ENCODE data around the gene CFDP1.

CFDP1 gene

DNA sequence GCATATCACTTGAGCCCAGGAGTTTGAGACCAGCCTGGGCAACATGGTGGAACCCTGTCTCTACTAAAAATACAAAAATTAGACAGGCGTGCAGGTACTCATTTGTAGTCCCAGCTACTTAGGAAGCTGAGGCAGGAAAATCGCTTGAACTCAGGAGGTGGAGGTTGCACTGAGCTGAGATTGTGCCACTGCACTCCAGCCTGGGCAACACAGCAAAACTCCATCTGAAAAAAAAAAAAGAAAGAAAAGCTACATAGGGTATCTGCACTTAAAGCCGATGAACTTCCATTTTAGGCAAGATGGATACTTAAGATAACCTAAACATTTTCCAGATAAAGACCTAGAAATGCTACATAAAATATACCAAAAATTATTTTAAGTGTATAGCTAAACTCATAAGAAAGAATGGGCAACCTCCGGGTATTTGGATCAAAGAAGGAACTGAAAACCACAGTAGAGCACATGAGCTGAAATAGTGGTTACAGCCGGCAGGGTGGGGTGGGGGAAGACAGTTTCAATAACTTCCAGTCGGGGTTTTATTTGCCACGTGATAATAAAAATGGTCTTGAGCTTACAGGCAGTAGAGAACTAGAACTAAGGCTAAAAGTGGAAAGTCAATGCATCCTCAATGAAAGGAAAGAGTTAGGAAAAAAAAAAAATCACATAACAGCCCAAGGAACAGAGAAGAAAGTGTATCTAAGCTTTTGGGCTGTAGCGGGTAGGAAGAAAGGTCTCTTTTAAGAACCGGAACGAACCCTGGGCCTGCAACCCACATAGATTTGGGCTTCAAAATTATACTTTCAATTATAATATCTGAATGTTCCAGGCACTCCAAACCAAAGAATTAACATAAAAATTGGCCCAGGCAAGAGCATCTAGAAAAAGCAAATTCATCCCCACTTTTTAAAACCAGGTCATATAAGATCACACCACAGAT is 53.1 kb downstream of the CFDP1 start:
- intact Hi-C loops (cut with DNase I), result loop anchor here (10.0 kb wide), 1 partner anchor 65 kb away; no protein-coding TSS in a partner anchor
- no peak for DNase-seq

DNA sequence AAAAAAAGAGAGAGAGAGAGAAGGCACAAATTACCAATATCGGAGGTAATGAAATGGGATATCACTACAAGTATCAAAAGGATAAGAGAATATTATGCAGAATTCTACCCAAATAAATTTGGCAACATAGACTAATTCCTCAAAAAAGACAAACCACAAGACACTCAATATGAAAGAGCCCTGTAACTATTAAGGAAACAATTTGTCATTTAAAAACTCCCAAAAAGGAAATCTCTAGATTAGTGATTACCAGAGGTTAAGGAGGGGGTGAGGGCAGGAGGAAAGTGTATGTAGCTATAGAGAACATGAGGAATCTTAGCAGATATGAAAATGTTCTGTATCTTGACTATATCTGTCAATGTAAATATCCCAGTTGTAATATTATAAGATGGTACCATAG is 54.0 kb downstream of the CFDP1 start:
- intact Hi-C loops (cut with DNase I), result no loop called here

DNA sequence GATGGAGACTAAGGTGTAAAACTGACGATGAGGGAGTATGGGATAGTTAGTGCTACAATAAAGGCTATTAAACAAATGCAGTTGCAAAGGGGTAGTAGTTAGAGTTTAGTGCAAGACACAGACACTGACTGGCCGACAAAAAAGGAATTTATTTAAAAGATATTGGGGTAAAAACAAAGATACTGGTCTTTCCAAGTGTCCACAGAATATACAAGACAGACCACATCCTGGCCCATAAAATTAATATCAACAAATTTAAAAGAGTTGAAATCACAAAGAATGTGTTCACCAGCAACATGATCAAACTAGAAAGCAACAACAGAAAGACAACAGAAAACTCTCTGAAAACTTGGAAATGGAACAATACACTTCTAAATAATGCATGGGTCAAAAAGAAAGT is 54.7 kb downstream of the CFDP1 start:
- no peak for DNase-seq
- intact Hi-C loops (cut with DNase I), result no loop called here

More for the DNA sequence above, 54.0 kb downstream of the CFDP1 start:
- no peak for DNase-seq

DNA sequence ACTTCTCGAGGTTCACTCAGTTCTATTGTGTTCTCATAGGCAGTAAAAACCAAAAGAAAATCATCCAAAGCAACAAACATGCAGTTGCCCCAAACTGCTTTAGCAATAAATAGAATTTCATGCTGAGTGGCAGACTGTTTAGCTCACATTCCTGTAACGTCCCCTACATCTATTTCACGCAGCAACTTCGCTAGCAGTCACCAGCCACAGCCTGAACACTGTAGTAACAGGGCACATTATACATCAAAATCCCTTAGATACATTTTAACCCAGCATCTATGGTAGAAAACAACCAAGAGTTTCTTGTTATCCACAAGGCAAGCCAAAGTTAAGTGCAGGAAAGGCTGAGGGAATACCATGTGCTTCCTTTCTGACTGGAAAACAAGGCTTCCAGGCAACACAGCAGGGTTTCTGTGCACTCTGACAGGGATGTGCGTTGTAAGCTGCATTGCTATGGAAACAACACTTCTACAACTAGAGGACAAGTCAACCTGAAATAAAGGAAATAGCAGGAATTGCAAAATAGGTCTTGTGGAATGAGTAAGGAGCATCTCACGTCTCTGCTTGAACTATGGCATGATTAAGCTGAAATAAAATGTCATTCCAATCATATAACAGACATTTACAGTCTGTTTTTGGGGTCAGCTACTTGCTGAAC is 55.4 kb downstream of the CFDP1 start:
- intact Hi-C loops (cut with DNase I), result no loop called here

DNA sequence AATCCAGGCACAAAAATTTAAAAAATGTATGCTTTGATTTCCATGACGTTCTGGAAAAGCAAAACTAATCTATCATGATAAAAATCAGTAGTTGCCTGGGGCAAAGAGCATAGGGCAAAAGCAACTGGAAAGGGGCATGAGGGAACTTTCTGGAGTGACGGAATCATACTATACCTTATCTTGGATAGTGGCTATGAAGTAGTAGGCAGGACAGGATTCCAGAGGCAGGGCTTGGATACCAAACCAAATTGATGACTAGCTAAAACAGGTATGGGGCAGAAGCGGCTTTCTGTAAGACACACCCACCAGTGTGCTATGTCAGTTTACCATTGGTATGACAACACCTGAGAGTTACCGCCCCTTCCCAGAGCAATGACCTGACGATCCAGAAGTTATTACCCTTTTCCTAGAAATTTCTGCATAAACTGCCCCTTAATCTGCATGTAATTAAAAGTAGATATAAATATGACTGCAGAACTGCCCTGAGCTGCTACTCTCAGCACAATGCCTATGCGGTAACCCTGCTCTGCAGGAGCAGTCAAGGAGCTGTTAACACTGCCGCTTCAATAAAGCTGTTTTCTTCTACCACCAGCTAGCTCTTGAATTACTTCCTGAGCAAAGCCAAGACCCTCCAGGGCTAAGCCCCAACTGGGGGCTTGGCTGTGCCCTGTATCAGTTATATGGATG is 56.7 kb downstream of the CFDP1 start:
- intact Hi-C loops (cut with DNase I), result no loop called here
- DNase-seq, result no peak

More for the DNA sequence above, 55.4 kb downstream of the CFDP1 start:
- DNase-seq, result no peak

DNA sequence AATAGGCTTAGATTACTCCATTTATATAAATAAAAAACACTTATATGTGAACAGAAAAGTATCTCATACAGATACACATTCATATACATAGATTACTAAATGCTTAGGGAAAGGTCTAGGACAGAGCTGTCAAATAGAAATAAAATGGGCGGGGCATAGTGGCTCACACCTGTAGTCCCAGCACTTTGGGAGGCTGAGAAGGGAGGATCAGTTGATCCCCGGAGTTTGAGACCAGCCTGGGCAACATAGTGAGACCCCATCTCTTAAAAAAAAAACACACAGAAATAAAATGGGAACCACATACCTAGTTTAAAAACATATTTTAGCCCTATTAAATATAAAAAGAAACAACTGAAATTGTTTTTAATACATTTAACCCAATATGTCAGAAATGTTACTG is 58.9 kb downstream of the CFDP1 start:
- no peak for DNase-seq
- intact Hi-C loops (cut with DNase I), result no loop called here

DNA sequence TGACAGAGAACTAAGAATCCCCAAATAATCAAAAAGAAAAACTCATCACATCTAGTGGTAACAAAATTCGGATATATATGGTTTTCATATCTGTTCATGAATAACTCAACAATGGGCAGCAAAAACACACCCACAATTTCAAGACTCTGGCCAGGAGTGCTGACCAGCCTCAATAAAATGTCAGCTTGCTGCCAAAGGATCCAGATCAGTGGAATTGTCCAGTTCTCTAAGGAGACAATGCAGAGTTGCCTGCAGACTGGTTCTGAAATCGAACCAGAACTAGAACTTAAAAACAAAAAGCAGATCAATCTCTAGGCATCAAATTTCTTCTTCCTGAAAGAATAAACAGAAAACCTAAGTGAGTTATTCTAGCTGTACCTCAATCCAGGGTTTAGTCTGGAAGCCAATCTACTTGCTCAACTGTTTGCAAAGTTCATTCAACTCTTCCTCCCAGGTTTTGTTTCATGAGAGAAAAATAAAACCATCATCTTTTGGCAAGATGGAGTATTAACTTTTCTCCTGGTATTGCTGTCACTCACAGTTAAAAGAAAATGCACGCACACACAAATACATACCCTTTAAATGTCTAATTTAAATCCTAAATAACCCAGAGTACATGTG is 61.0 kb downstream of the CFDP1 start:
- no peak for DNase-seq

DNA sequence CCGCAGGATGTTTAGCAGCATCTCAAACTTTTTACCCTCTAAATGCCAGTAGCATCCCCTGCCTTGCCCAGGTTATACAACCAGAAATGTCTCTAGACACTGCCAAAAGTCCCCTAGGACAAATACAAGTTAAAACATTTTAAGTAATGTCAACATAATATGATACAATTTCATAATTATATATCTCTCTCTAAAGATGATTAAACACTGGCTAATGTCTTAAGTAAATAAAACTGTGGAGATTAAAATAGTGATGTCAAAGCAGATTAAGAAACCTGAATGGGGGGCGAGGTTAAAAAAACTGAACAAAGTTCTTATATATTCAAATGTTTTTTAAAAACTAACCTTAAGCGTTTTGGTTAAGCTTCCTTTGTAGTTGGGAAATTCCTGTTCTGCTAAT is 62.1 kb downstream of the CFDP1 start:
- DNase-seq, result no peak
- intact Hi-C loops (cut with DNase I), result no loop called here

More for the DNA sequence above, 61.0 kb downstream of the CFDP1 start:
- intact Hi-C loops (cut with DNase I), result no loop called here

DNA sequence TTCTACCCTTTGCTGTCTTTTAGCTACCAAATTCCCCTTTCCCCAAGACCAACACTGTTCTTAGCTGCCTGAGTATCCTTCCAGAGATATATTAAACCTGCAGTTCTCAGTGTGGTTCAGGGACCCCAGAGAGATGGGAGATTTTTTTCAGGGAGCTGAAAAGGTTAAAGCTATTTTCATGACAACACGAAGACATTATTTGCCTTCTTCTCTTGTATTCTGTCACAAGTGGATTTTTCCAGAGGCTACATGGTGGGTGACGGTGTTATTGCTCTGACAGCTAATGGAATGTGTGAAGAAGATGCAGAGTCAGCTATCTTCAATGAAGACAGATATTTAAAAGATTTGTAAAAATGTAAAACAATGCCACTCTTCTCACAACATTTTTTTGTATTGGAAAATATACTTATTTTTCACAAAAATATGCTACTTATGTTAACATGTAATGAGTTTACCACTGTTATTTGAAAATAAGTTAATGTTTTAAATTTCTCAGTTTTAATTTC is 69.0 kb downstream of the CFDP1 start:
- intact Hi-C loops (cut with DNase I), result no loop called here
- no peak for DNase-seq

DNA sequence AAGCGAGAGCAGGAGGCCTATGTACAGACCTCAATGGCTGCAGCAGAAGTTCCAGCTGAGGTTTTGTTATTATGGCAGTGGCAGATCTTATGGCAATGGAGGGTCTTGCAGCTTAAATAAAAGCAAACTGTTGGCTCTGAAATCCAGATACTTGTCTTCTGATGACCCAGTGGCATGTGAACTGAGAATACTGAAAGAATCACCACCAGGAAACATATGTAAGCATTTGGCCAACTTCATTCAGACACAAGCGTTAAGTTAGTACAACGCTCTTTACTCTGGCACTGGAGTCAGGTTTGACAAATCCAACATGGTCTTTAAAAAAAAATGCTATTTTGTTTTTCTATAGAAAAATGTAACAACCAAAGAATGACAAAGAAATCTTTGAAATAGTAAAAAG is 70.5 kb downstream of the CFDP1 start:
- intact Hi-C loops (cut with DNase I), result no loop called here
- DNase-seq, result no peak

DNA sequence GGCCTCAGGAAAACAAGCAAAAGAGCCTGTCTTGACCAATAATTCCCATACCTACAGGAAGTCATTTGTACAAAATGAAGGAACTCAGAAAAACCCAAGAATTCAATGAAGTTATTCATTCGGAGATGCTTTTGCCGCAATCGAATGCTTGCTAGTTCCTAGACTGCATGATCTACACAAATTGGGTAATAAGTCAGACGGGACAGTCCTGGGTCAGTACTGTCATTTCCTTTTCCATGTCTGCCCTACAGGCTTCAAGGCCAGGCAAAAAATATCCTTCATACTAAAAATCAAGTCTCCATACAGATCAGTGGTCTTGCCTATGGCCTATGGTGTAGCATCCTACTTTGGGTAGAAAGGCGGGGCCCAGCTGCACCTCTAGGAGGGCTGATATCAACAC is 71.4 kb downstream of the CFDP1 start:
- no peak for DNase-seq
- intact Hi-C loops (cut with DNase I), result no loop called here

DNA sequence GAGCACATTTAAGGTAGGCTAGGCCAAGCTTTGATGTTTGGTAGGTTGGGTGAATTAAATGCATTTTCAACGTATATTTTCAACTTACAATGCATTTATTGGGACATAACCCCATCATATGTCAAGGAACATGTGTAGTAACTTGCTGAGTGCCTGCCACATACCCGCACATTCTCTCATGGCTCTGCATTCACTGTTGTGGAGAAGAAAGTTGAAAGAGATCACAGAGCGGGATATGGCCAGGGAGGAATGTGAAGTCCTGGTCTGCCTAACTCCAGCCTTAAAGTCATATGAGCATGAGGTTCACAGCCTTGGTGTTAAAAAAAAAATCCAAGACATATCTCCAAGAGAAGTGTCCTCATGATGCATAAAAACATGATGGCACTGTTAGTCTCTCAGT is 79.1 kb downstream of the CFDP1 start:
- intact Hi-C loops (cut with DNase I), result no loop called here
- DNase-seq, result no peak

DNA sequence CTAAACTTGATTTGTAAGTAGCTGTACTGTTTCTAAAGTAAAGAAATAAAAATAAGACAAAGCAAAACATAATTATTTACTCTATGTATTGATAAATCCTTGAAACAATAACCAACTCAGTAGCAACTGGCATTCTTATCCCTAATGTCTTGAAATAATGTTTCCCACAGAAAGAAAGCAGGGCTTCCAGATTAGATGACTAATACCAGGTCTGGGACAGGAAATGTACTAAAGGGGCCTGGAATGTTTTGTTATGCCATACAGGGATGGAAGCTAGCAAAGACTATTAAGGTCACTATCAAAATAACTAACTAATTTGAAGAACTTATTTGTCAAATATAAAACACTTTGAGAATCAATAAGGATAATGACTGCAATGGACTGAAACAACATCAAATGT is 82.1 kb downstream of the CFDP1 start:
- no peak for DNase-seq
- intact Hi-C loops (cut with DNase I), result no loop called here

DNA sequence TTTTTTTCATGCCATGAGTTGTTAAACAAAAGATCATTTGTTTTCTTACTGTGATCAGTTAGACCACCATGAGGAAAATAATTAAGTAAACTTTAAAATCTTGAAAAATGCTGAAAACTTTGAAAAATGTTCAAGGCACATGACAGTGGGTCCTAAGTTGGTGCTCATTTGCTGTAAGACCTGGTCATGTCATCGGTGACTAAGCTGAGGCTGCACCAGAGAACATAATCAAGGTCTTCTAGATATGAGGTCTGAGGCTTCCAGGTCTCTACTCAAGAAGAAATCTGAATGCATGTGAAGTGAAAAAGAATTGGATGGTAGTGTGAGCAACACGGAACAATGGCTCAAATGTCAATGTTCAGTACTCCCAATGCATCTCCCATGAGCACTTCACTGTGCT is 87.6 kb downstream of the CFDP1 start:
- intact Hi-C loops (cut with DNase I), result no loop called here
- DNase-seq, result no peak

DNA sequence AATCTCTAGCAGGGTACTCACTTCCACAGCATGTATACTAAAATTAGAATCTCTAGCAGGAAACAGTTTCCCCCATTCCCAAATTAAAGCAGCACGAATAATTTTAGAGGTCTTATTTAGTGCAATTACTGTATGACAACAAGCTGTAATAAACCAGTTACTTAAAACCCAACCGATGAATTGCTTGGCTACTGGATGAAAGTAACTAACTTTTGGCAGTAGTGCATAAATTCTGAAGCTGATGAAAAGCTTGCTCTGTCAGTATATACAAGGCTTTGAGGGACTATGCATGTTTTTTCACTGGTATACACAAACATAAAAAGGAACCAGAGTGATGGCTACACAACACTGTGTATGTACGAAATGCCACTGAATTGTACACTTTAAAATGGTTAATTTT is 89.4 kb downstream of the CFDP1 start:
- no peak for DNase-seq
- intact Hi-C loops (cut with DNase I), result no loop called here

DNA sequence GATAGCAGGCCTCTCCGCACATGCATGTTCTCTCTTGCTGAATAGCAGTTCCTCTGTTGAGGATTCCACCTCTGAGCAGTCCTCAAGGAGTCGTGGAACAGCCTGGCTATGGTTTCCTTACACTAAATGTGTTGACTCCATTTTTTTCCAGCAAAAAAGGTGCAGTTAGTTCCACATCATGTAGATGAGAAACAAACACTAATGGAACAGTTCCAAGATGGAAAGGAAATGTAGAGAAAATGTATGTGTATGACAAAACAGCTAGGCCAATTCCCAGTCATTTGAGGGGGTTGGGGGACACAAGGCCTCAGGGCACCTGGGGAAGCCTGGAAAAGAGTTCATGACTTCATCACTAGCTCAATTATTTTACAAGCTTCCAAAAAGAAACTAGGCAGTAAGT is 90.0 kb downstream of the CFDP1 start:
- intact Hi-C loops (cut with DNase I), result no loop called here
- no peak for DNase-seq

DNA sequence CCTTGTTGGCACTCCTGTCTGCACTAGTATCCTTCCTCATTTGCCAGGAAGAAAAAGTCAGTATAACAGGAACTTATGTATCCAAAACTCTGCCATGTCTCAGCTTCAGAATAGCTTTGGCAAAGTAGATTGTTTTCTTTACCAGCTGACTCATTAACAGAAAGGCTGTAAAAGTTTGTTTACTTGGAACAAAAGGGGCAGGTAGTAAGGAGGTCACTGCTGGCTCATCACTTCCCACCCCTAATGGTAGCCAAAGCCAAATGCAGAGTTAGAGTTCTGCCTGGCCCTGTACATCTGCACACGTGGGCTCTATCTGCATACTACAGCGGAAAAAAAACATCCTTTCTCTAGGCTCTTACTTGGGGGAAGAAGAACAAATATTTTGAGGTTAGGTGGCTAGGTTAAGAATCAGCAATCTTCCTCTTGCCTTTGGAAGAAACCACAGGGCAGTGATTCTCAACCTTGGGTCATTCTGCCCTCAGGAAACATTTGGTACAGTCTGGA is 90.9 kb downstream of the CFDP1 start:
- DNase-seq, result no peak
- intact Hi-C loops (cut with DNase I), result no loop called here

DNA sequence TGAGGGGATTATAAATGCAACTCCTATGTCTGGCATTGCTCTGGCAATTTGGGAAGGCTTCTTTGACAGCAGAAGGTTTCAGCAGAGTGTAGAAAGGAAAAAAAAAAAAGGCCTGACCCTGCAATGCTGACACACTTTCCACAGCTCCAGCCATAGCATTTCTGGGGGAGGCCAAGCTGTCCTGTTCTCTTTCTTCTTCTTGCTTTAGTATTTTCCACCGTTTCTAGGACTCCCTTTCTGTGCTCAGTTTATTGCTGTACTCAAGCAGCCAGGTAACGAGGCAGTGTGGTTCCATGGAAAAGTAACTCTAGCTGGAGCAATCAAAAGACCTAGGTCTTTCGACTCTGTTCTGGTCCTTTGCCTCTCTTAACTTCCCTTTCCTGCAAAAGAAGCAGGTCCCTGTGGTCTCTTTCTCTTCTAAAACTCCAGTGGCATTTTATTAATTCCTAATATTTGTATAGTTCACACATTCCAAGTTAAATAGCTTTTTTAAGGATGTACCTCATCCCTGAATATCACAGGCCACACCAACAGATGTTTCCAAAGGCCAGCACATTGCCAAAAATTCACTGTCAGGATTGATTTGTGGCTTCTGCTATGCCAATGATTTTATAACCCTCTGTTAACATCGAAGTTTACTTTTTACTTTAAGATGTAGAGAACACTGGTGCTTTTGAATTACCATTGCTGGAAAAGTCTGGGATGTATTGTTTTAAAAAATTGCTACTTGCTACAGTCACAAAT is 91.6 kb downstream of the CFDP1 start:
- DNase-seq, result no peak
- intact Hi-C loops (cut with DNase I), result no loop called here

DNA sequence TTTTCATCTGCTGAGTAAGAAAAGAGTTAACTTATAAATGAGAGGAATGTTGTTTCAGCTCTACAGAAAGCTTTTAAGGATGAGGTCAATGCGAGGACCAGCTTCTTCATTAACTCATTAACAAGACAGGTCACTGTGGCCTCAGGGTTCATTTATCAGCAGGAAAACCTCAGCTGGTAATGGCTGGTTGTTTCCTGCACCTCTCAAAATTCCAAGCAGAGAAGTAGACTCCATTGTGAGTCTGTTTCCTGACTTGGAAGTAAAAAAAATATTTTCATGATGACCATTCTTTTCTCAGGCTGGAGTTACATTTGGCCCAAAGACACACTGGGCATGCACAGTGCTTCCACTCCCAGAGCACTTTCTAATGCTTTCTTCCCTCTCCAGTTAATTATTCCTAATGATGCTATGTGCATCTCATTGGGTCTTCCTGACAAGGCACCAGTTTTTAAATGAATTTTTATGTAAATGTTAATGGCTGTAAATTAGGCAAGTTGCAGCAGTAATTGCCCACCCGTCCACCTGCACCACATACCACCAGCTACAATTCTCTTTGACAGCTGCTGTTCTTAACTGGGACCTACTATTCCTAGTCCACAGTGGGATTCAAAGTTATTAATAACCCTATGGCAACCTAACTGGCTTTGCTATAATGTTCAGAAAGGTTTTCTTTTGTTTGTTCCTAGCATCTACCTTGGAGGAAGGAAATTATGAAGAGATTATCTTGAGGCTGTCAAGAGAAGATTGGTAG is 92.4 kb downstream of the CFDP1 start:
- intact Hi-C loops (cut with DNase I), result no loop called here
- no peak for DNase-seq

Measured in posterior cingulate gyrus (tissue), 11 donors.